Natural killer cell treated with Interleukin-12 subunit alpha and Interleukin-12 subunit beta and Interleukin-15 and Interleukin-18, amount 100 ng/mL, for 72 hours (primary cell): ENCODE measurements around the gene NFX1. TPM values are rescaled to one million over a fixed set of nuclear protein-coding genes. Genes with fewer than 3 reads are reported as not detected.
"Not testable (repeated sequence)": the region's sequence is repeated elsewhere in the genome, so short reads cannot be mapped to it uniquely, and the experiment has no call there.

Experiments used
- ATAC-seq, 2 donors: fragments of 150-1000 bp; cut with Tn5 transposase in 1 of 2; sonication (Bioruptor Pico), chemical (Tn5 transposase) in 1 of 2; 2 replicates each; pipeline ENCODE4 v1.10.0; 2021
- DNase-seq: peaks from one replicate; pipeline ENCODE4 v3.0.0; 2022; ENCODE audit warnings: low spot score
- H3K27ac Mint-ChIP-seq, 2 donors: 1 replicate in 1 of 2; 2 replicates in 1 of 2; pipeline ENCODE4 v1.8.0; 2022; ENCODE audit warnings: mixed read lengths in 2 of 2, mild to moderate bottlenecking in 1 of 2, moderate library complexity in 1 of 2
- H3K27me3 Mint-ChIP-seq, 2 donors: 1 replicate in 1 of 2; 2 replicates in 1 of 2; pipeline ENCODE4 v1.8.0; 2022; ENCODE audit warnings: mixed read lengths in 2 of 2
- H3K36me3 Mint-ChIP-seq: one replicate; pipeline ENCODE4 v1.8.0; 2022; ENCODE audit warnings: mixed read lengths
- H3K4me1 Mint-ChIP-seq, 2 donors: 1 replicate in 1 of 2; 2 replicates in 1 of 2; pipeline ENCODE4 v1.8.0; 2022; ENCODE audit warnings: low read depth in 2 of 2, mixed read lengths in 2 of 2, mild to moderate bottlenecking in 1 of 2
- H3K4me3 Mint-ChIP-seq: one replicate; pipeline ENCODE4 v1.8.0; 2022; ENCODE audit warnings: mixed read lengths
- H3K9me3 Mint-ChIP-seq: 2 replicates; pipeline ENCODE4 v1.8.0; 2022; ENCODE audit warnings: mixed read lengths
- total RNA-seq, 2 donors: library from RNA; stranded (reverse); gene quantifications; one replicate each; pipeline ENCODE4 v1.2.3, GENCODE V29; 2022

The NFX1 gene
- total RNA-seq, 2 donors from 2014 or later, result 41.6 to 57.9 TPM

DNA sequence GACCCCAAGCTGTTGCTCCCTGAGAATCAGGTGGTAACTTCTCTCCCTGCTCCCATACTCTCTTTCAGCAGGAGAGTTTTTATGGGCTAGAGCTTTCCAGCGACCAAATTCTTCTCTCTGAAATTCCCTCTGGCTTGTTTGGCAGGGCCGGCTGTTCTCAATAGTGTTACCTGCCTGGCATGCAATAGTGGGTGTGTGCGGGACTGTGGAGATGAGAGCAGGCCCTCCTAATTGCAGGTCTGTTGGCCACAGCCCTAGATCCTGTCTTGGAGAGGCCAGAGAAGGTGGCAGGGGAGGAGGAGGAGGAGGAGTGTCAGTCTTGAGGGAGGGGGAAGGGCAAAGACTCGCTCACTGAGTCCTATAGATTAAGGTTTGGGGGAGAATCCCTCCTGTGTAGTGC is 82.6 kb downstream of the NFX1 start:
- Mint-ChIP-seq H3K4me1 (peaks cover 0 to 5% of the 10 kb centered on the region in 2 donors), H3K4me3 (no peak overlapping the region), H3K27me3 (no peaks in the 10 kb centered on the region), H3K9me3 (no peaks in the 10 kb centered on the region), H3K36me3 (peaks cover 6% of the 10 kb centered on the region), H3K27ac (no peak overlapping the region)
- ATAC-seq (no peak), DNase-seq (no peak)

DNA sequence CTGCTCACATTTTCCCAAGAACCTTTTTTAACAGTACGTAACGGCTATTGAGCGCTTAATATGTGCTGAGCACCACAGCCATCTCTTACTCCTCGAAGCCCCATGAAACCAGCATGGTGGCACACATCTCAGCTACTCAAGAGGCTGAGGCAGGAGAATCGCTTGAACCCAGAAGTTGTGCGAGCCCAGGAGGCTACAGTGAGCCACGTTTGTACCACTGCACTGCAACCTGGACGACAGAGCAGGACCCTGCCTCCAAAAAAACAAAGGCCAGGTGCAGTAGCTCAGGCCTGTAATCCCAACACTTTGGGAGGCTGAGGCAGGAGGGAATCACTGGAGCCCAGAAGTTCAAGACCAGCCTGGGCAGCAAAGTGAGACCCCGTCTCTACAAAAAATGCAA is 83.9 kb downstream of the NFX1 start:
- Mint-ChIP-seq H3K27ac (no peak overlapping the region), H3K4me3 (no peak overlapping the region), H3K36me3 (peaks cover 6% of the 10 kb centered on the region), H3K4me1 (peaks cover 0 to 5% of the 10 kb centered on the region in 2 donors), H3K27me3 (no peaks in the 10 kb centered on the region), H3K9me3 (no peaks in the 10 kb centered on the region)
- ATAC-seq, result no peak
- no peak for DNase-seq

DNA sequence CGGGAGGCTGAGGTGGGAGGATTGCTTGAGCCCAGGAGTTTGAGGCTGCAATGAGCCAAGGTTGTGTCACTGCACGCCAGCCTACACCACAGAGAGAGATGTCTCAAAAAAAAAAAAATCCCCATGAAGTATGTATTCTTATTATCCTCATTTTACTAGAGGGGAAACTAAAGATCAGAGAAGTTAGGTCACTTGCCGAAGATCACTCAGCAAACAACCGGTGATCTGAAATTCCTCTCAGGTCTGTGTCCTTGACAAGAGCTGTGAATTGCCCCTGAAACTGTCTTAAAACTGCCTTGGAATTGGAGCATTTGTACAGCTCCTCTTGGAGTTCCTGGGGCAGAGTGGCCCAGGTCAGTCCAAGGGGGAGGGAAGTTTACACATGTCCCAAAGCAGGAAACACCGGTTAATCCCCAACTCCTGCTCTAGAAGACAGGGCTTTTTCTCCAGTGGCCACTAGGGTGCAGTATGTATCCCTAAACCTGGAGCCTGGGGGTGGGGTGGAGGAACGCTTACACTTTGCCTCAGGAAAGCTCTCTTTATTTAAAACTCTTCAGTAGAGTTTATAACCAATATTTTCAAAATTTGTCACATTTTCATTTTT is 84.4 kb downstream of the NFX1 start:
- Mint-ChIP-seq H3K27me3 (no peaks in the 10 kb centered on the region), H3K36me3 (peaks cover 6% of the 10 kb centered on the region), H3K4me3 (no peak overlapping the region), H3K4me1 (peaks cover 0 to 5% of the 10 kb centered on the region in 2 donors), H3K27ac (no peak overlapping the region), H3K9me3 (no peaks in the 10 kb centered on the region)
- DNase-seq (peak; percentile 74), ATAC-seq (peak; percentile 70 to 80)

DNA sequence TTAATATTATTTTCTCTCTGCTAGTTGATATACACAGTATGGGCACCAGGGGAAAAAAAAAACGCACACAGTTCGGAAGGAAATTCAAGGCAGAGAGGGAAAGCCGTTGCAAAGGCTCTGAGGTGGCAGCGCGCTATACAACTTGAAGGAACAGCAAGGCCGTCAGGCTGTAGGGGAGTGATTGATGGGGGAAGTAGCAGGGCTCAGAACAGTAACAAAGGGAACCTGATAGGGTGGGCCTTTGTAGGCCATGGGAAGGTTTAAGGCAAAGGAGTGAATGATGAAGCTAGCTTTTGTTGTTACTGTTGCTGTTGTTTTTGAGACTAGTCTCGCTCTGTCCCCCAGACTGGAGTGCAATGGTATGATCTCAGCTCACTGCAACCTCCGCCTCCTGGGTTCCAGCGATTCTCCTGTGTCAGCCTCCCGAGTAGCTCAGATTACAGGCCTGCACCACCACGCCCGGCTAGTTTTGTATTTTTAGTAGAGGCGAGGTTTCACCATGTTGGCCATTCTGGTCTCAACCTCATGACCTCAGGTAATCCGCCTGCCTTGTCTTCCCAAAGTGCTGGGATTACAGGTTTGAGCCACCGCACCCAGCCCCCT is 85.0 kb downstream of the NFX1 start:
- Mint-ChIP-seq H3K36me3 (no peaks in the 10 kb centered on the region), H3K4me3 (no peak overlapping the region), H3K27me3 (no peaks in the 10 kb centered on the region), H3K27ac (no peak overlapping the region), H3K4me1 (peaks cover 0 to 5% of the 10 kb centered on the region in 2 donors), H3K9me3 (no peaks in the 10 kb centered on the region)
- ATAC-seq (no peak), DNase-seq (no peak)

DNA sequence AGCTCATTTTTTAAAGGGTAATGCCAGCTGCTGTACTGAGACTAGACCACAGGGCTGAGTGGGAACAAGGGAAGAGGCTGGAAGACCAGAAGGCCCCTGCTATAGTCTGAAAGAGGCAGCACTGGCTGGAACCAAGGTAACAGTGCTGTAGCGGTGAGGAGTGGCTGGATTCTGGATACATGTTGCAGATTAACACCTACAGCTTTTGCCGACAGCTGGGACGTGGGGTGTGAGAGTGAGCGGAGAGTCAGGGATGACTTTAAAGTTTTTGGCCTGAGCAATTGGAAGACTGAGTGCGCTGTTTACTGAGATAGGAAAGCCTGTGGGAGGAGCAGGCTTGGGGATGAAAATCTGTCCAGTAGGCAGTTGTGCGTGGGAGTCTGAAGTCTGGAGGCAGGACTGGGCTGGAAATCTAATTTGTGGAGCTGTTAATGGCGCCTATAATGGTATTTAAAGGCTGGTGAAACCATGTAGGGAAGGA is 85.6 kb downstream of the NFX1 start:
- Mint-ChIP-seq H3K4me3 (no peak overlapping the region), H3K36me3 (no peaks in the 10 kb centered on the region), H3K4me1 (peaks cover 0 to 5% of the 10 kb centered on the region in 2 donors), H3K9me3 (no peaks in the 10 kb centered on the region), H3K27me3 (no peaks in the 10 kb centered on the region), H3K27ac (no peak overlapping the region)
- DNase-seq, result no peak
- no peak for ATAC-seq

DNA sequence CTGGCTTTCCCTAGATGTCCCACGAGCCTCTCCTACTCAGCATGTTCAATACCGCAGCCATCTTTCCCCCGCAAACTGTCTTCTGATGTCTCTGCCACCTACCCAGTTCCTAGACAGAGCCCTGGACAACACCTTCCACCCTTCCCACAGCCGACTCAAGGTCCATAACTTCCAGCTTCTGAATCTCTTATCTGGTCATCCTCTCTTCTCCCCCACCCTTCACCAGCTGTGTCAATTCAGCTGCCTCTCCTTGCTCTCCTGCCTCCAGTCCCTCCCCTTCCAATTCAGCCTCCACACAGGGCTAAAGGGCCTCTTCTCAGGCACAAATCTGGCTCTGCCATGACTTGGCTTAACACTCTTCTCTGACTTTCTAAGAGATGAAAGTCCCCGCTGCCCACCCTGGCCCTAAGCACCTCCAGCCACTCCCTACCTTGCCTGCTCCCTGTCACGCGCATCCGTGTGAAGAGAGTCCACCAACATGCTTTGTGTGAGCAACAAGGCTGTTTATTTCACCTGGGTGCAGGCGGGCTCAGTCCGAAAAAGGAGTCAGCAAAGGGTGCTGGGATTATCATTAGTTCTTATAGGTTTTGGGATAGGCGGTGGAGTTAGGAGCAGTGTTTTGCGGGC is 86.9 kb downstream of the NFX1 start:
- H3K9me3 Mint-ChIP-seq, result no peaks in the 10 kb centered on the region
- no peaks in the 10 kb centered on the region for H3K36me3 Mint-ChIP-seq
- no peak for ATAC-seq
- no peak for DNase-seq
- no peak overlapping the region for H3K27ac Mint-ChIP-seq
- no peaks in the 10 kb centered on the region for H3K27me3 Mint-ChIP-seq
- H3K4me3 Mint-ChIP-seq, result no peak overlapping the region
- H3K4me1 Mint-ChIP-seq, result peaks cover 0 to 5% of the 10 kb centered on the region in 2 donors

DNA sequence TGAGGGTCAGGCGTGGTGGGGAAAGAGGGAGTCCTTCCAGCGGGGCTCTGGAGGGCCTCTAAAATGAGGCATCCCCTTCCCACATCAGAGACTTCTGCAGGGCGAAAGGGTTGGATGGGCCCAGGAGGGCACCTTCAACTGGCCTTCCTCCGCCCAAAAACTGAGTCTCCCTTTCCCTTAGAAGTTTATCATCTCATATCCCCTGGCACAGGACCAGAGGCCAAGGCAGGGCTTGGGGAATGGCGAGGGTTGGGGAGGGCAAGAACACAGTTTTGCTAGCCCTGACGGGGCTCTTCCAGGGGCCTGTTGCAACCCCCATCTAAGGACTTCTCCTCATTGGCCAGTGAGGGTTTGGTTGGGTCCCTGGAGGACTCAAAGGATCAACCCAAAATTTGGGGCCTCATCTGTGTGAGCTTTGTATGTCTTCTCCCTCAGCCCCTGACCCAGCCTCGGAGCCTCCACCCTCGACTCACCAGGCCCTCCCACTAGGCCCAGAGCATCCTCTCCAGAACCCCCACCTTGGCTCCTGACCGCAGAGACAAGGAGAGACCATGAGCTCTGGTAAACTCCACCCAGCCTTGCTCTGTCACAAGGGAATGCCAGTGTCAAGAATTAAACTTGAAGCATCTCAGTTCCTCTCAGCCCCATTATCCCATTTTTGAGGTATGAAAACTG is 87.9 kb downstream of the NFX1 start:
- H3K4me1 Mint-ChIP-seq, result peaks cover 0 to 5% of the 10 kb centered on the region in 2 donors
- ATAC-seq (no peak), DNase-seq (no peak)
- no peaks in the 10 kb centered on the region for H3K36me3 Mint-ChIP-seq
- no peaks in the 10 kb centered on the region for H3K9me3 Mint-ChIP-seq
- no peak overlapping the region for H3K4me3 Mint-ChIP-seq
- no peaks in the 10 kb centered on the region for H3K27me3 Mint-ChIP-seq
- H3K27ac Mint-ChIP-seq, result no peak overlapping the region

DNA sequence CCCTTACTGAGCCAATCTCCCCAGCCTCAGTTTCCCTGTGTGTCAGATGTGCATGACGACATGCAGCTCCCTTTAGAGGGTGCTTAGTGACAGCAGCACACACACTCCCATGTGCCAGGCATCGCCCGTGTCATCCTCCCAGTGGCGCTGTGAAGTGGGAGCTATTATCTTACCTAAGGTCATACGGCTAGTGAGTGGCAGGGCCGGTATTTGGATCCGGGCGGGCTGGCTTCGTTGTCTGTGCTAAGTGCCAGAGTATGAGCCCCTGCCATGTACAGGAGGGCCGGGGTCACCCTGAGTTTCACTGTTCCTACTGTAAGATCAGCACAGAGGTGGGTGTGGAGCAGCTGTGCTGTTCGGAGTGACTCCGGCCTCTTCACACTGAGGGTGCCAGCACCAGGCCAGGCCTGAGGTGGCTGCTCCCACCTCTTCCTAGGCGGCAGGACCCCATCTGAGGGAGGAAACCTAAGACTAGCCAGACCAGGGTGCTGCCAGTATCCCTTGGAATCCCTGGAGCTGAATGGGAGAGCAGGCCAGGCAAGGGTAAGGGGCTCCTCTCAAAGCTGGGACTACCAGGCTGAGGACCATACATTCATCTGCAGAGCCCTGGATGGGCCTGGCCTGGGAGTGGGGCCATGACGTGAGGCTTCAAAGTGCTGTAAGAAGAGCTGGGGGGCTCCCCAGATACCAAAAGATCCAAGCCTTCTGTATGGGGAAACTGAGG is 89.5 kb downstream of the NFX1 start:
- Mint-ChIP-seq H3K4me1 (peaks cover 0 to 4% of the 10 kb centered on the region in 2 donors), H3K9me3 (no peaks in the 10 kb centered on the region), H3K27ac (no peak overlapping the region), H3K36me3 (no peaks in the 10 kb centered on the region), H3K4me3 (no peak overlapping the region), H3K27me3 (no peaks in the 10 kb centered on the region)
- ATAC-seq (no peak), DNase-seq (no peak)

DNA sequence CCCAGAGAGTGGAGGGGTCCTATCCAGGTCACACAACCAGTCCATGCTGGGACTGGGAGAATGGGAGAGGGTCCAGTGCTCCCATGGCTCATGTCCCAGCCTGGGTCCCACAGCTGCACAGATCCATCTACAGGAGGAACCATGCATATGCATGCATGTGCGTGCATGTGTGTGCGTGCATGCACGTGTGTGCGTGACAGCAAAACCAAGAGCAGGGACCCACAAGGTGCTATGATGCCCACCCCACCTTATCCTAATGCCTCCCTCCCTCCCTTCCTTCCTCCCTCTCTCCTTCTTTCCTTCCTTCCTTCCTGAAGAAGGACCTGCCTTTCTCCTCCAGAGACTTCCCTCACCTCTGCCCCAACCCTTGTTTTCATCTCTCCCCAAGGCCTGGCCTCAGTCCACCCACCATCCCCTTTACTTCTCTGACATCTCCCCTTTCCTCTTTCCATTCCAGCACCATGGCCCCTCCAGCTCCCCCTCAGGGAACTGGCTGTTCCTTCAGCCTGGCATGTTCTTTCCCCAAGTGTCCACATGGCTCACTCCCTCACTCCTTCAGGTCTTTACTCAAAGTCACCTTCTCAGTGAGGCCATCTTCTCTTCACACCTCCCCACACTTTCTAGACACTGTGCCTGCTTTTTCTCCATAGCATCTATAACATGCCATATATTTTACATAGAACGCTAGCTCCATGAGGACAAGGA is 90.2 kb downstream of the NFX1 start:
- H3K4me3 Mint-ChIP-seq, result no peak overlapping the region
- H3K4me1 Mint-ChIP-seq, result no peaks in the 10 kb centered on the region
- no peaks in the 10 kb centered on the region for H3K27me3 Mint-ChIP-seq
- H3K9me3 Mint-ChIP-seq, result no peaks in the 10 kb centered on the region
- peak; percentile 32 to 36 for ATAC-seq
- H3K36me3 Mint-ChIP-seq, result no peaks in the 10 kb centered on the region
- DNase-seq, result no peak
- H3K27ac Mint-ChIP-seq, result no peak overlapping the region

DNA sequence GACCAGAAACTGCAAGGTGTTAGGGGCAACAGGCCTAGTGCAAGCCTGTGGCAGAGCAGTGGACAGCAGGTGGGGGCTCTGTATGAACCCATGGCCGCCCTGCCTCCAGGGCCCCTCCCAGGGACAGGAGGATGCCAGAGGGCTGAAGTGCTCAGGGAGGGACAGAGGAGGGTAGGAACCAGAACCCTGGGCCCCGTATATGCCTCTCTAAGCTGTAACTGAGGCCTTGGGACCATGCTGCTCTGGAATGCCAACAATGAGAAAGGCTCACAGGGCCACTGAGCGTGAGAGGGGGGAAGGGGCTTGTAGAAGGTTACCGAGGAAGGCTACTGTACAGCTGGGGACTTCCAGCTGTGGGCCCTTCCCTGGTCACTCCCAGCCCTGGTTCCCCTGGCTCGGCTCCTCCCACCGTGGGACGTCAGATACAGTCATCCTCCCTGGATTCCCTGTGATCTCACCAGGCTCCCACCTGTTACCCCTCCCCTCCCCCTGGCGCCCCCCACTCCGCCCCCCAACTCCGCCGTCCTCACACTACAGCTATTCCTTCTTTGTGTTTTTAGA is 91.0 kb downstream of the NFX1 start:
- peak; percentile 43 to 44 for ATAC-seq
- Mint-ChIP-seq H3K9me3 (no peaks in the 10 kb centered on the region), H3K4me3 (no peak overlapping the region), H3K4me1 (no peaks in the 10 kb centered on the region), H3K27me3 (no peaks in the 10 kb centered on the region), H3K27ac (no peak overlapping the region), H3K36me3 (no peaks in the 10 kb centered on the region)
- DNase-seq, result no peak

DNA sequence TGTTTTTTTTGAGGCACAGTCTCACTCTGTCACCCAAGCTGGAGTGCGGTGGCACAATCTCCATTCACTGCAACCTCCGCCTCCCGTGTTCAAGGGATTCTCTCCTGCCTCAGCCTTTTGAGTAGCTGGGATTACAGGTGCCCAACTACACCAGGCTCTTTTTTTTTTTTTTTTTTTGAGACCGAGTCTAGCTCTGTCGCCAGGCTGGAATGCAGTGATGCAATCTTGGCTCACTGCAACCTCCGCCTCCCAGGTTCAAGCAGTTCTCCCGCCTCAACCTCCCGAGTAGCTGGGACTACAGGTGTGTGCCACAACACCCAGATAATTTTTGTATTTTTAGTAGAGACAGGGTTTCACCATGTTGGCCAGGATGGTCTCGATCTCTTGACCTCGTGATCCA is 92.1 kb downstream of the NFX1 start:
- H3K27ac Mint-ChIP-seq, result not testable (repeated sequence)

DNA sequence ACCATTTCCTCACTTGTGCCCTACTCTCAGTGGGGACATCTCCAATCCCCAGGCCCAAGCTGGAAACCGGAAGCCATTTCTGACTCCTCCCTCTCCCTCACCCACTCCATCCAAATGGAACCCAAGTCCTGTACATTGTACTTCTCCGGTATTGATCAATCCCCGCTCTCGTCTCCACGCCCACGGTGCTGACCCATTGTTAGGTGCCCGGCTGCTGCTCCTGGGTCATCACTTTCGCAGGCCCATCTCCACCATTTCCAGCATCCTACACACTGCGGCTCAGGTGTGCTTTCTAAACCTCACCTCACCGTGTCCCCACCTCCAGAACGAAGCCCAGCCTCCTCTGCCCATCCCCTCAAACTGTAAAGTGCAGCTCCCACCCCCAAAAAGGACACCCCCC is 93.1 kb downstream of the NFX1 start:
- H3K27ac Mint-ChIP-seq, result not testable (repeated sequence)

More for the DNA sequence above, 92.1 kb downstream of the NFX1 start:
- not testable (repeated sequence) for H3K4me3 Mint-ChIP-seq, H3K4me1 Mint-ChIP-seq, DNase-seq, H3K36me3 Mint-ChIP-seq, H3K9me3 Mint-ChIP-seq, H3K27me3 Mint-ChIP-seq, ATAC-seq

DNA sequence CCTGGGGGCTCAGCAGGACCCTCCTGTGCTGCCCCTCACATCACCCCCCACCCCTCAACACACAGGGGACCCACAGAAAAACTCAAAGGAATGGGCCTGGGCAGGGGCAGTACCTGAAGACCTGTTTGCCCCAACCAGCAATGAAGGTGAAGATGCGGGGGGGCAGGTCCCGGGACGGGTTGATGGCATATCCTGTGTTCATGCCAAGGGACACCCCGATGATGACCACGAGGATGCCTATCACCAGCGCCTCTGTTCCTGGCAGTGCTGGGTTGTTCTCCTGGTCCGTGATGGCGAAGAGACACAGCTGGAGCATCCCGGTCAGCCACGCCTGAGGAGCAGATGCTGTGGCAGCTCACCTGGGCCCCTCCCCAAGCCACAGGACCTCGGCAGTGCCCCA is 95.2 kb downstream of the NFX1 start:
- H3K4me3 Mint-ChIP-seq, H3K27ac Mint-ChIP-seq, H3K9me3 Mint-ChIP-seq, H3K36me3 Mint-ChIP-seq, H3K4me1 Mint-ChIP-seq, ATAC-seq, H3K27me3 Mint-ChIP-seq, DNase-seq: not testable (repeated sequence)

More for the DNA sequence above, 93.1 kb downstream of the NFX1 start:
- not testable (repeated sequence) for DNase-seq, ATAC-seq, H3K36me3 Mint-ChIP-seq, H3K27me3 Mint-ChIP-seq, H3K4me1 Mint-ChIP-seq, H3K9me3 Mint-ChIP-seq, H3K4me3 Mint-ChIP-seq
